ENCODE measurements around the gene IRAK2.
"Not testable (repeated sequence)": the region's sequence is repeated elsewhere in the genome, so short reads cannot be mapped to it uniquely, and the experiment has no call there.

The IRAK2 gene

DNA sequence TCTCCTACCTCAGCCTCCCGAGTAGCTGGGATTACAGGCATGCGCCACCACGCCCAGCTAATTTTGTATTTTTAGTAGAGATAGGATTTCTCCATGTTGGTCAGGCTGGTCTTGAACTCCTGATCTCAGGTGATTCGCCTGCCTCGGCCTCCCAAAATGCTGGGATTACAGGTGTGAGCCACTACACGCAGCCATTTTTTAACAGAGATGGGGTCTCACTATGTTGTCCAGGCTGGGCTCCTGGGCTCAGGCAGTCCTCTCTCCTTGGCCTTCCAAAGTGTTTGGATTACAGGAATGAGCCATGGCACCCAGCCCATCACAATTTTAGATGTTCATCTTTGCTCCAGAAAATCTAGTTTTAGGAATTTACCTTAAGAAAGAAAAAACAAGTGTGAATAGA, 6.2 kb upstream of the IRAK2 start:
- not testable (repeated sequence) for FAIRE-seq; DNase-seq (ENCODE audit: low spot score)

DNA sequence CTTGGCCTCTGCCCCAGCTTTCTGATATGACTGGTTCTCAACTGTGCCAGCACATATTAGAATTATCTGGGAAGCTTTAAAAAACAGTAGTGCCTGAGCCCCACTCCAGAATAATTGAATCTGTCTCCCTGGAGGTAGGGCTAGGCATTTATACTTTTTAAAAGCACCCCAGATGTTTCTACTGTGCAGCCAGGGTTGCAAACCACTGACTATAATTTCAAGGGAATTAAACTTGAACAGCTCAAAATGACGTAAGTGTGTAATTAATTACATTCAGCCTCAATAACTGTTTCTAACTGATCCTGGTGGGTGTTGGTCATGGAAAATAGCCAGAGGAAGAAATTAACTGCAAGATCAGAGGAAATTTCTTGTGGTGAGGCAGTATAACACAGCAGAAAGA, 4.4 kb upstream of the IRAK2 start:
- FAIRE-seq (no peak), DNase-seq (ENCODE audit: low spot score) (no peak)

DNA sequence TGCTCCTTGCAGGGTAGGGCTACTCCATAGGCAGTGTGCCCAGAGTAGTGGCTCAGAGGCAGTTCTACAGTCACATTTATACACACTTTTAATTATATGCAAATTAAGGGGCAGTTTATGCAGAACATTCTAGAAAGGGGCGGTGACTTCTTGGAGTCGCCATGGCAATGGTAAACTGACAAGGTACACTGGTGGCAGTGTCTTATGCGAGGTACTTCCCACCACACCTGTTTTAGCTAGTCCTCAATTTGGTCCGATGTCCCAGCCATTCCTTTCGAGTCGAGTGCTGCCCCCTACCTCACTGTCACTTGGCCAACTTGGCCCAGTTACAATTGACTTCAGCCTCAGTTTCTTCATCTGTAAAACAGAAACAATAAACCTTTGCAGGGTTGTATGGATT, 3.8 kb upstream of the IRAK2 start:
- DNase-seq (ENCODE audit: low spot score): no peak
- FAIRE-seq: no peak

DNA sequence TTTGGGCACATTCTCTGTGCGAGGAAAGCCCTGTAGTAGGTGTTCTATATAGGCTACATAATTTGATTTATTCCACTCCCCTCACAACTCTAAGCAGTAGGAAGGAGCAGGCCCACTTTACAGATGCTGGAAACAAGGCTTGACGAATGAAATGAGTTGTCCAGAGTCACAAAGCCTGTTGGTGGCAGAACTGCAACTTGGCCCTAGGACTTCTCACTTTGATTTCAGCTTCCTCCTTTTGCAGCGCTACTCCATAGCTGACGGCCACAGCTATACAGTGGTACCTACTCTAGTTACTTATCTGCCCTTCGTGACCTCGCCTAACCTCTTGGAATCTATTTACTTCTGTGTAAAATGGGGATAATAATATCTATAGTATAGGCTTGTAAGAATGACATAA, 2.5 kb upstream of the IRAK2 start:
- FAIRE-seq (no peak), DNase-seq (ENCODE audit: low spot score) (no peak)

DNA sequence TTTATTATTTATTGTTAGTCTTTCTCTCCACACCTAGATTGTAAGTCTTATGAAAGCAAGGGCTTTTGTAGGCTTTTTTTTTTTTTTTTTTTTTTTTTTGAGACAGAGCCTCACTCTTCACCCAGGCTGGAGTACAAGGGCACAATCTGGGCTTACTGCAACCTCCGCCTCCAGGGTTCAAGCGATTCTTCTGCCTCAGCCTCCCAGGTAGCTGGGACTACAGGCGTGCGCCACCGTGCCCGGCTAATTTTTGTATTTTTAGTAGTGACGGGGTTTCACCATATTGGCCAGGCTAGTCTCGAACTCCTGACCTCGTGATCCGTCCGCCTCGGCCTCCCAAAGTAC, 546 bp upstream of the IRAK2 start:
- FAIRE-seq; DNase-seq (ENCODE audit: low spot score): not testable (repeated sequence)

DNA sequence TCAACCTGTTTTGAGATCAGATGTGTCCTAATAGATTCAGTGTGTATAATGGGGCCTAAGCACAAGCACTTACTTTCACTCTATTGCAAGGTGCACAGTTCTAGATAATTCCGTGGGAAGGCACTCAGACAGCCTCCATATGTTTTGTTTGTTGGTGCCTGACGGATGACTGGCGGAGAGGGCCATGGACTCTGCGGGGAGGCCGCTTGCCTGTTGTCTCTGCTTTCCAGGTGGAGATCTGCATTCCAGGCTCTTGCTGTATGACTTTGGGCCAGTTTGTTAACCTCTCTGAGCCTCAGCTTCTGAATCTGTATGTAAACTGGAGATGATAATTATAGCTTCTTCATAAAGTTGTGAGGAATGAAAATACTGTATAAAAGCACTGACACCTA, 1.5 kb downstream of the IRAK2 start:
- no peak for FAIRE-seq
- DNase-seq (ENCODE audit: low spot score): no peak

DNA sequence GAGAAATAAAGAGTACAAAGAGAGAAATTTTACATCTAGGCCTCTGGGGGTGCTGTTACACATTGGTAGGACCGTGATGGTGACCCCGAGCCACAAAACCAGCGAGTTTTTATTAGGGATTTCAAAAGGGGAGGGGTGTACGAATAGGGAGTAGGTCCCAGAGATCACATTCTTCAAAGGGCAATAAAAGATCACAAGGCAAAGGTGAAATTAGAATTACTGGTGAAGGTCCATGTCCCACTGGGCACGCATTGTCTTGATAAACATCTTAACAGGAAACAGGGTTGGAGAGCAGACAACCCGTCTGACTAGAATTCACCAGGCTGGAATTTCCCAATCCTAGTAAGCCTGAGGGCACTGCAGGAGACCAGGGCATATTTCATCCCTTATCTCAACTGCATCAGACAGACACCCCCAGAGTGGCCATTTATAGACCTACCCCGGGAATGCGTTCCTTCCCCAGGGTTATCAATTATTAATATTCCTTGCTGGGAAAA, 4.3 kb downstream of the IRAK2 start:
- no peak for DNase-seq (ENCODE audit: low spot score)
- no peak for FAIRE-seq

DNA sequence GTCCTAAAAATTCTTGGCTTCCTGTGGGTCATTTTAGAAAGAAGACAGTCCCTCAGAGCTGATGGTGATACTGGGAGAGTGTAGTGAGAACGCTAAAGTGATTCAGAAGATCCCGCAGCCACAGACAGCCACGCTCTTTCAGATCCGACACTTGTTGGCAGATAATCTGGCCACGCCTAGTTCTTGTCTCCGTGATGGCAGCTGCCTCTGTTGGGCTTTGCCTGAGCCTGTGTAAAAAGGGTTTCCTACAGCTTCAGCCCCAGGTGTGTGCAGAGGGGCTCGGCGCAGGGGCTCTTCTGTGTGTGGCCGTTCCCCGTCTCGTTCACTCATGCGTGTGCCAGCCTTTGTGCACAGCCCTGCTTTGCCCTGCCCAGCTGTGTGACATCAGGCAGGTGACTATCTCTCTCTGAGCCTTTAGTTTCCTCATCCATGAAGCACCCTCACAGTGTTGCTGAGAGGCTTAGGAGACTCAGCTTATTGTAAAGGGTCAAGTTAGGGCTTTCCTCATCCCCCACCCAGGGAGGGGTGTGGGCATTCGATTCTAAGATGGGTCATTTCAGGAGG, 6.3 kb downstream of the IRAK2 start:
- DNase-seq (ENCODE audit: low spot score) (no peak), FAIRE-seq (no peak)

DNA sequence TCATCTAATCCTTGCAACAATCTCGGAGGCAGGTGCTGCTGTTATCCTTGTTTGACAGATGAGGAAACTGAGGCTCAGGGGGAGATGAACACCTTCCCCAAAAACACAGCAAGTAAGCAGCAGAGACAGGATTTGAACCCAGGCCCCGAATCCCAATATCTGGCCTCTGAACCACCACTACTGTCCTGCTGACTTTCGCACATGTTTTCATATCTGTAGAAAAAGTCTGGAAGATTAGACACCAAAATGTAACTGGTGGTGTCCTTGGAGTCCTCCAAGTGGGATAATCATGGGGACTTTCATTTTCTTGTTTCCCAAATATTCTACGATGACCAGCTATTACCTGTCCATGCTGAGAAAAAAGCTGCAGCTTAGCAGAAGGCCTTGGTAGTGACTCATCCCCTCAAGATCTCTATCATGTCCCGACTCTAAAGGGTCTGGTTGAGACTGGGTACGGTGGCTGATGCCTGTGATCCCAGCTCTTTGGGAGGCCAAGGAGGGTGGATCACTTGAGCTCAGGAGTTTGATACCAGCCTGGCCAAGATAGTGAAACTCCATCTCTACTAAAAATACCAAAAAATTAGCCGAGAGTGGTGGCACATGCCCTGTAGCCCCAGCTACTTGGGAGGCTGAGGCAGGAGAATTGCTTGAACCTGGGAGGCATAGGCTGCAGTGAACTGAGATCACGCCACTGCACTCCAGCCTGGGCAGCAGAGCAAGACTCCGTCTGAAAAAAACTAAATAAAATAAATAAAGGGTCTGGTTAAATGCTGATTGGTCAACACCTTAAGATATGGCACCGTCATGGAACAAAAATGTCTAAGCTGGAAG, 8.6 kb downstream of the IRAK2 start:
- DNase-seq (ENCODE audit: low spot score) (peak; percentile 66), FAIRE-seq (no peak)

DNA sequence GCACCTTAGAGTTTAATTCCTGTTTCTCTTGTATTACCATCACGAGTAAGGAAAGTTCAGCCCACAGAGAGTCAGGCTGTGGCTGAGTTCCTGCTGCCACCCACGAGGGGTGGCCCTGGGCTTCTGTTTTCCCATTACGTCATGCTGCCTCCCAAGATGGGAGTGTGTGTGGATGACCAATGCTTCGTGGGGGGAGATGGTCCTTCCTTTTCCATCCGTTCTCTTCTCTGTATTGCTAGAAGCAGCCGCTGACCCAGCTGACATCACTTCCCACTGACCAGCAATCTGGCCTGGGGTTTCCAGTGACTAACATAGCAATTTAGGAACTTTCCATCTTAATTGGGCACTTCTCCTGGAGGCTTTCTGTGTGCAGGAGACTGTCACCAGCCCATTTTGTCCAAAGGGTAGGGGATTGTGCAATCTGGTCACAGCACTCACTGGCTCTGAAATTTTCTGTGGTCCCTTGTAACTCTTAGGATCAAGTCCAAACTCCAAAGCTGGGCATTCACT, 9.3 kb downstream of the IRAK2 start:
- FAIRE-seq: peak; percentile 90

DNA sequence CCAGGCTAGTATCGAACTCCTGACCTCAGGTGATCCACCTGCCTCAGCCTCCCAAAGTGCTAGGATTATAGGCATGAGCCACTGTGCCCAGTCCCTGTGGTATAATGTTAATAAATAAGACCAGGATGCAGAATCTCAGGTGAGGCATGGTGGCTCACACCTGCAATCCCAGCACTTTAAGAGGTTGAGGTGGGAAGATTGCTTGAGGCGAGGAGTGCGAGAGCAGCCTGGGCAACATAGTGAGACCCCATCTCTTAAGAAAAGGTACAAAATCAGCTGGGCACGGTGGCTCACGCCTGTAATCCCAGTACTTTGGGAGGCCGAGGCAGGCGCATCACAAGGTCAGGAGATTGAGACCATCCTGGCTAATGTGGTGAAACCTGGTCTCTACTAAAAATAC, 10.6 kb downstream of the IRAK2 start:
- not testable (repeated sequence) for DNase-seq (ENCODE audit: low spot score); FAIRE-seq

More for the DNA sequence above, 9.3 kb downstream of the IRAK2 start:
- peak; percentile 98 for DNase-seq (ENCODE audit: low spot score)

DNA sequence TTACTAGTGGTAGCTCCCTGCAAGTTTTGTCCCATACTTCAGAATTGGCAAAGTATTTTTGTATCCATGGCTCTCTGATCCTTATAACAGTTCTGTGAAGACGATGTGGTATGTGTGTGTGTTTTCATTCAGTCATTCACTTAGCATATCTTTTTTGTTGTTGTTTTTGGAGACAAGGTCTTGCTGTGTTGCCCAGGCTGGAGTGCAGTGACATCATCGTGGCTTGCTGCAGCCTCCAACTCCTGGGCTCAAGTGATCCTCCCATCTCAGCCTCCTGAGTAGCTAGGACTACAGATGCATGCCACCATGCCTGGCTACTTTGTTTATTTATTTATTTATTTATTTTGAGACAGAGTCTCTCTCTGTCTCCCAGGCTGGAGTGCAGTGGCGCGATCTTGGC, 11.4 kb downstream of the IRAK2 start:
- not testable (repeated sequence) for DNase-seq (ENCODE audit: low spot score); FAIRE-seq

DNA sequence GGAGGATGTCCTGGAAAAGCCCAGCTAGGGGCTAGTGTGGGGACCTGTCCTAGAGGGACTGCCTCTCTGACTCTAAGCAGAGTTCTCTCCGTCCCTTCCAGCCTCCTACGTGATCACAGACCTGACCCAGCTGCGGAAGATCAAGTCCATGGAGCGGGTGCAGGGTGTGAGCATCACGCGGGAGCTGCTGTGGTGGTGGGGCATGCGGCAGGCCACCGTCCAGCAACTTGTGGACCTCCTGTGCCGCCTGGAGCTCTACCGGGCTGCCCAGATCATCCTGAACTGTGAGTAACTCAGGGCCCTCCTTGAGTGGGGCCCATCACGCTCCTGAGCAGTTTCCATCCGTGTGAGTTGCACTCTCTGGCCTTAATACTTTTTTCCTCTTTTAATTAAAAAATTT, 13.0 kb downstream of the IRAK2 start:
- FAIRE-seq: no peak
- no peak for DNase-seq (ENCODE audit: low spot score)

DNA sequence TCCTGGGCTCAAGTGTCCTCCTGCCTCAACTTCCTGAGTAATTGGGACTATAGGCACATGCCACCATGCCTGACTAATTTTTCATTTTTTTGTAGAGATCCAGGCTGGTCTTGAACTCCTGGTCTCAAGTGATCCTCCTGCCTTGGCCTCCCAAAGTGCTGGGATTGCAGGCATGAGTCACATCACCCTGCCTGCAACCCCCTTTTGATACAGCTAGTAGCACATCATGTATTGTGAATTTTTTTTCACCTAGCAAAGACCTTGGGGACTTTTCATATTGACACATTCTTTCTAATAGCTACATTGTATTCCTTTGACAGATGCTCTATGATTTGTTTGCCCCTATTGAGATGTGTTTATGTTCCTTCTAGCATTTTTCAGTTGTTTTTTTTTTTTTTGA, 14.2 kb downstream of the IRAK2 start:
- no peak for FAIRE-seq
- no peak for DNase-seq (ENCODE audit: low spot score)

DNA sequence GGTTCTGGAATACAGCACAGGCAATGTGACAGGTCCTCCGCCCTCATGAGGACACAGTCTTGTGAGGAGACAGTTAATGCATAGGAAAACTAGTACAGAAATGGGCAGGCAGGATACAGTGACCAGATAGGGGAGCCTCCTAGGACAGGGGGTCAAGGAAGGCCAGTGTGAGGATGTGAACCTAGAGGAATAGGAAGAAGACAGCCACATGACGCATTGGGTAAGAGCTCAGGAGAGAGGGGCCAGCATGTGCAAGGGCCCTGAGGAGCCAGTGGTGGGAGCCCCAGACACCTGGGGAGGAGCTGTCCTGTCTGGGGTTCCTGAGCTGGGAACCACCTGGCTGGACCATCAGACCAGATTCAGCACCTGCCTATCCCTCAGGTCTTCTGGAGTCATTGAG, 15.6 kb downstream of the IRAK2 start:
- no peak for FAIRE-seq
- DNase-seq (ENCODE audit: low spot score): no peak

DNA sequence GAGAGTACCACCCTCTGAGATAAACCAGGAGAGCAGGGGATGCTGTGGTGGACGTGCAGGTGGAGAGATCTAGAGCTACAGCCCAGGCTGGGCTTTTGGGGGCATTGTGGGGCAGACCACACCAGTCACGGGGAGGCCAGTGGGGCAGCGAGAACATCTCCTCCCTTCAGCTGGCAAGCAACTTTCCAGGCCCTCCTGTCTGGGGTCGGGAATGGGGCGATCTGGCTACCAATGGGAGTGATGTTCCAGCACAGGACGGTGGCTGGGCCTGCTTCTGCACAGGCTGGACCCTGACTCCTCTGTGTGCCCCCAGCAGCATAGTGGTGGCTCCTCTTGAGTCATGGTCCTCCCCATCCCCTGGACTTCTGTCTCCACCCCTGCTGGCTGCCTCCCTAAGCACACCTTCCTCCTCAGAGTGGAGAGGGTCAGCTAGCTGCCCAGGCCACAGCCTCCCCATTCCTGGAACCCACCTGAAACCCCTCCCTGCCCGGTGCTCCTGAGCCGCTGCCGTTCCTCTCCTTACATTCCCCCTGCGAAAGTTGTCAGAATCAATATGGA, 16.1 kb downstream of the IRAK2 start:
- FAIRE-seq (no peak), DNase-seq (ENCODE audit: low spot score) (no peak)

DNA sequence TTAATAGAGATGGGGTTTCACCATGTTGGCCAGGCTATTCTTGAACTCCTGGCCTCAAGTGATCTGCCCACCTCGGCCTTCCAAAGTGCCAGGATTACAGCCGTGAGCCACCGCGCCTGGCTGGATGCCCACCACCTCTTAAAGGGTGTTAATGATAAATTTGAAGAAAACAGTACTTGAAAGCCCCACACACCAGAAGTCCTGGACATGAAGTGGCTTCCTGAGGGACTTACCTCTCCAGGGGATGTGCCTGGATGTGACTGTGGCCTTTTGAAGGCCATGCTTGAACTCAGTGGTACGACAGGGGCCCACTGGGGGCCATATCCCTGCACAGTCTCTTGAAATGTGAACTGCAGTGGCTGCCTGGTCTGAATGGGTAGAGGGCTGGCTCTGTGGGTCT, 18.2 kb downstream of the IRAK2 start:
- no peak for FAIRE-seq
- DNase-seq (ENCODE audit: low spot score): no peak

DNA sequence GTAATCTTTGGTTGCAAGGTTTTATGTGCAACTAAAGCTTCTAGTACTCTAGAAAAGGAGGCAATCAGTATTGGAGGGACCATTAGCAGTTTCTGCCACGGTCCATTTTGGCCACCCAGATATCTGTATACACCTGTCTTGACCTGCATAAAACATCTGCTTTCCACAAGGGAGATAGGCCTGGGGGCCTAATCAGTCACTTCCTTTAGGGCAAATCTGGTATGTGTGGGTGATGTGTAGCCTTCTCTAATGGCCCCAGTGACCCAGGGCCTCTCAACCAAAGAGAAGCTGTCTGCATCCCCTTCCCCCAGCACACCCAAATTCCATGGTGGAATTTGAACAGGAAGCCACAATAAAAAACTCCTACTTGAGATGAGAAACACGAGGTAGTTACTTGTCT, 19.5 kb downstream of the IRAK2 start:
- DNase-seq (ENCODE audit: low spot score): no peak
- FAIRE-seq: no peak

DNA sequence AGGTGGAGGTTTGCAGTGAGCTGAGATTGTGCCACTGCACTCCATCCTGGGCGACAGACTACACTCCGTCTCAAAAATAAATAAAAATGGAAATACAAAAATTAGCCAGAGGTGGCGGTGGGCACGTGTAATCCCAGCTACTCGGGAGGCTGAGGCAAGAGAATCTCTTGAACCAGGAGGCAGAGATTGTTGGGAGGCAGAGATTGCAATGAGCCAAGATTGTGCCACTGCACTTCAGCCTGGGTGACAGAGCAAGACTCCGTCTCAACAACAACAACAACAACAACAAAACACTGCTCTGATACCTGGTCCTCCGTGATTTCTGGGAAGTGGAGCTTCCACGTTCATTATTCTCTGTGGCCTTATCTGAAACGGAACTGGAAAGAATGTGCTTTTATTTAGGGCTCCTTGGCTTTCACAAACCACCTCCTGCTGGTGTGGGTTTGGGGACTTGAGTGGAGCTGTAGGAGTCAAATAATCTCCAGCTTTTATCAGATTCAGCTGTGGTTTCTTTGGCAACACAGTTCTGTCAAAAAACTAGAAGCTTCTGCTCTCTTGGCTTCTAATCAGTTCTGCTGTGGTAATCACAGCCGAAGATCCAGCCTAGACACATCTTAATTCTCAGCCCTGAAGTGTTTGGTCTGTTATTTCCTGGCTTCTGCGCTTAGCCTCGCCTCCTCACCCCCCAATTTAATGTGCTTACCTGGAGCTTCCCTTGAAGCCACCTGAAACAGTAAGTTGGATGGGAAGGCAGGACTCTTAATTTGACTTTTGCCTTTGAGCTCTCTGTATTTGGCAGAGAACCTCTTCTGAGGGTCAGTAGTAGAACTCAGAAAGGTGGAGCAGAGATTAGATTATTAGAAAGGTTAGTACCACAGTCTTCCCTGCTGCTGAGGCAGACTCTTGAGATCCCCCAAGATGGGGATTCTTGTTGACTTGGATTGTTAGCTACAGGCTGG, 21.4 kb downstream of the IRAK2 start:
- FAIRE-seq: no peak
- no peak for DNase-seq (ENCODE audit: low spot score)

DNA sequence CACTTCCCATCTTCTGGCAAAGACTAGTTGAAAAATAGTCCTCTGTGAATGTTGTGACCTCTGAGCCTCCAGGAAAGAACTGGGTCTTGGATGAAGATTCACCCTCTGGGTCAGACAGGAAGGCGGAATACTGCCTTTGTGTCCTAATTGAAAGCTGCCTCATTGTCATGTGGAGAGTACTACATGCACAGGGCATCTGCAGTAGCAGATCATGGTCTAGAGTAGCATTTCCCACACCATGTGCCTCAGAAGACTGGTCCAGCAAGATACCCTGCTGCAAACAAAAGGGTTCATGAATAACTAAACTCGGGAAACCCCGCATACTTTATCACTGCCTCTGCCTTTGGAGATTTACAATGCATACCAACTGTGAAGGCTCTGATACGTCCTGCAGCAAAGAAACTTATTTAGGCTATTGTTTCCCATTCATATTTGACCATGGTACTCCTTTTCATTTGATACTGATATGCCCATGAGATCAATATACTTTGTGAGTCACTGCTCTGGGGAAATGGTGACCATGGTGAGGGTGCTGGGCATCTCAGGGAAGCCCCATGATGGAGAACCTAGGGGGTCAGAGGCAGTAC, 22.7 kb downstream of the IRAK2 start:
- FAIRE-seq (no peak), DNase-seq (ENCODE audit: low spot score) (no peak)

DNA sequence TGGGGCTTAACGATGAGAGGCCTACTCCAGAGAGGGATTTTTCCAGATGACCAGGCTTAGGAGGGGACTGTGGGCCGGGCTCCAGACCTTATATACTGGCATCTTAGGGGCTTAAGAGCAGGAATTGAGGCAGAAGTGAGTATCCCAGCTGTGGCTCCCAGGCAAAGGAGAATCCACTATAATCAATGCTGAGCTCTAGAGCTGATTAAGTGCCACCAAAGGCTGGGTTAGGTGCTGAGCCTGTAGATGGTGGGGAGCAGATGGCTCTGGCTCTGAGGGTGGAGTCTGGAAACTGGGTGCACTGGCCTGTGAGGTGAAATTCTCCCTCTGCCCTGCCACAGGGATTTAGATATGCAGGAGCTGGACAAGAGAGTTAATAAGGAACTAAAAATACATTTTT, 23.2 kb downstream of the IRAK2 start:
- DNase-seq (ENCODE audit: low spot score) (no peak), FAIRE-seq (no peak)
